Measurements from ENCODE around the gene LENG9.
"Not testable (repeated sequence)": the region's sequence is repeated elsewhere in the genome, so short reads cannot be mapped to it uniquely, and the experiment has no call there.

LENG9 gene

DNA sequence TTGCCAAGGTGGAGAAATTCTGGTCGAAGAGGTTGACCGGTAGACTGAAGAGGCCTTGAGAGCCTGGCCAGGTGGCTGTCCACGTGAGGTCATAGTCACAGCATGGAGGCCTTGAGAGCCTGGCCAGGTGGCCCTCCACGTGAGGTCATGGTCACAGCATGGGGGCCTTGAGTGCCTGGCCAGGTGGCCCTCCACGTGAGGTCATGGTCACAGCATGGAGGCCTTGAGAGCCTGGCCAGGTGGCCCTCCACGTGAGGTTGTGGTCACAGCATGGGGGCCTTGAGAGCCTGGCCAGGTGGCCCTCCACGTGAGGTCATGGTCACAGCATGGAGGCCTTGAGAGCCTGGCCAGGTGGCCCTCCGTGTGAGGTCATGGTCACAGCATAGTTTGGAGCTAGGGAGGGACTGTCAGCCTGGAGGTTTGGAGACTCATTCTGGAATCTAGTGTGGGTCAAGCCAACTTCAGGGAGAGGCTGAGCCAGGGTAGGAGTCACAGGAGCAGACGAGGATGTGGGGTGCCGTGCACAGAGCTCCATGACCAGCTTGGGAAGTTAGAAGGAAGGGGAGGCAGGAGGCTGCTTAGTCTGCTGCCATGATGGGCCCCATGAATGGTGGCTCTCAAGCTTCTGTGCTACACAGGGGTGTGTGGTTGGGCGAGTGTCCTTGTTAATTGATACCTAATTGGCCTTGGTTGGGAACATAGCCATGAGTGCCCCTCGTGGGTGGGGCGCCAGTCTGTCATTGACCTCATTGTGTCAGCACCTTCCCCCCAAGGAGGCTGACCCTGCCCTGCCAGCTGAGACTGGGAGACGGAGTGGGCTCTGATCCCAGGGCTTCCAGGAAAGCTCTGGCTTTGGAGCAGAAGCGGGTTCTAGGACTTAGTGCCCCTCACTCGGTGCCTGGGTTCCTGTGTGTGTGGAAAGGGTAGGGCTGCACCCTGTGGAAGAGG is 4.0 kb downstream of the LENG9 start:
- no peak for DNase-seq (ENCODE audit: low read depth, low spot score)

DNA sequence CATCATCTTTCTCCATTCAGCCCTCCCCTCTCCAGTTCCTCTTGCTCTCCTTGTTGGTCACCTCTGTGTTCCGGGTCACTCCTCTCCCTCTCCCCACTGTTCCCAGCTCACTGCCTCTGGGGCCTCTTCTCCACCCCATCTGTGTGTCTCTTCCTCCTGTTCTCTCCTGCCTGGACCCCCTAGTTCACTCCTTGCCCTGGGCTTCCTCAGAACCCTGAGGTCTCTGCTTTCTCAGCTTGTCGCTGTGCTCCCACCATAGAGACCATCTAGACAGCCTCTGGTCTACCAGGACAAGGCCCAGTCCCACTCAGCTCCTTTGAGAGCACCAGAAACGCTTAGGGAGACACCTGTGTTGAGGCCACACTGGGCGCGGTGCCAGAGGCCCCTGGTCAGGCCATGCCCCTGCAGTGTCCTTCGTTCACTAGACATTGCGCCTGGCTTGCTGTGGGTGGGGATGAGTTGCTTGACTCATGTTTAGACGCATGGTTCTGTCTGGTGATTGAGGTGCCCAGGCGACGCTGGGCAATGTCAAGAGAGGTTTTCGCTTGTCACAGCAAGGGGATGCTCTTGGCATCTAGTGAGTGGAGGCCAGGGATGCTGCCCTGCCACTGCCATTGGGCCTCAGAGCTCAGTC is 4.8 kb downstream of the LENG9 start:
- no peak for DNase-seq (ENCODE audit: low read depth, low spot score)

DNA sequence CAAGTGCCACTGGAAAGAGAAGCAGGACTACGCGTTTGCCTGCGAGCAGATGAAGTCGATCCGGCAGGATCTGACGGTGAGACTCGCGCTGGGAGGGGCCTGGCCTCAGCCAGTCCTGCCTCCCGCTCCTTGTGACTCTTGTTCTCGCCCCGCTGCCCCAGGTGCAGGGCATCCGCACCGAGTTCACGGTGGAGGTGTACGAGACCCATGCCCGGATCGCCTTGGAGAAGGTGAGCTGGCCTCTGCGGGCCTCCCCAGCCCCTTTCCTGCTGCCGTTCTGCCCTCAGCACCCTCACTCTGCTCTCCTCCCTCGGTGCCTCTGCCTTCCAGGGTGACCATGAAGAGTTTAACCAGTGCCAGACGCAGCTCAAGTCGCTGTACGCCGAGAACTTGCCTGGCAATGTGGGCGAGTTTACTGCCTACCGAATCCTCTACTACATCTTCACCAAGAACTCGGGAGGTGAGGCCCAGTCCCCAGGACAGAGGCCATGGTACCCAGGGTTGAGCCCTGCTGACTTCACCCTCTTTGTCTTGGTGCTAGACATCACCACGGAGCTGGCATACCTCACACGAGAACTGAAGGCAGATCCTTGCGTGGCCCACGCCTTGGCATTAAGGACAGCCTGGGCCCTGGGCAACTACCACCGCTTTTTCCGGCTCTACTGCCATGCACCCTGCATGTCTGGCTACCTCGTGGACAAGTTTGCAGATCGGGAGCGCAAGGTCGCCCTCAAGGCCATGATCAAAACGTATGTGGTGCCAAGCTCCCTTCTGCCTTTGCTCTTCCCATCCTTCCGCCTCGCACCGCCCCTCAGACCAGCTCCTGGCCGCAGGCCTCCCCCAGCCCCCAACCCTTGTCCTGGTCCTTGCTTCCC is 5.6 kb downstream of the LENG9 start:
- no peak for DNase-seq (ENCODE audit: low read depth, low spot score)

DNA sequence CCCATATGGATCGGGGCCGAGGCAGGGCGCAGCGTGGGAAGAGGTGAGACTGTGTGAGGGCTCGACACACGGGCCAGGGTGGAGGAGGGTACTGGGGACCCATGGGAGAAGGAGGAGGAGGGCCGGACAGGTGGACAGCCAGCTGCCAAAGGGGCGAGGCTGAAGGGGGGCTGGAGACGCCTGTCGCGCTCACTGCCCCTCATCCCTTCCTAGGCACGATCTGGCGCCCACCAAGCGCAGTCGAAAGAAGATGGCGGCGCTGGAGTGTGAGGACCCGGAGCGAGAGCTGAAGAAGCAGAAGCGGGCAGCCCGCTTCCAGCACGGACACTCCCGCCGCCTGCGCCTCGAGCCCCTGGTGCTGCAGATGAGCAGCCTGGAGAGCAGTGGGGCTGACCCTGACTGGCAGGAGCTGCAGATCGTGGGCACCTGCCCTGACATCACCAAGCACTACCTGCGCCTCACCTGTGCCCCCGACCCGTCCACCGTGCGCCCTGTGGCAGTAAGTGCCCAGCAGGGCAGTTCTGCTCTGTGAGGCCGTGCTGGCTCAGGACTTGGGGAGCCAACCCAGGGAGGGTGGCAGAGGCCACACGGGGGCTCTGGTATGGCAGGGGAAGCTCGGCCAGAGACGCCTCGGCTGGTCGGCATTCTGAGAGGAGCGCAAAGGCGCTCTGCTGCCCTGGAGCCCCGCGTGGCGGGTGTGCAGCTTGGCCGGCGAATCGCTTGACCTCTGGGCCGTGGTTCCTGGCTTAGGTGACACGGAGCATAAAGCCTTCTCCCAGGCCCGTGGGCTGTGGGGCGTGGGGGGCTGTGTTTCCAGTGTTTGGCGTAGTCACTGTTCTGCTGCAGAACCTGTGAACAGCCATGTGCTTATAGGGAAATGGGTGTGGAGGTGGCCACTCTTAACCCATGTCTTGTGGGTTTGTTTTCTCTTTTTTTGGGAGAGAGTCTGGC is 6.9 kb downstream of the LENG9 start:
- no peak for DNase-seq (ENCODE audit: low read depth, low spot score)

DNA sequence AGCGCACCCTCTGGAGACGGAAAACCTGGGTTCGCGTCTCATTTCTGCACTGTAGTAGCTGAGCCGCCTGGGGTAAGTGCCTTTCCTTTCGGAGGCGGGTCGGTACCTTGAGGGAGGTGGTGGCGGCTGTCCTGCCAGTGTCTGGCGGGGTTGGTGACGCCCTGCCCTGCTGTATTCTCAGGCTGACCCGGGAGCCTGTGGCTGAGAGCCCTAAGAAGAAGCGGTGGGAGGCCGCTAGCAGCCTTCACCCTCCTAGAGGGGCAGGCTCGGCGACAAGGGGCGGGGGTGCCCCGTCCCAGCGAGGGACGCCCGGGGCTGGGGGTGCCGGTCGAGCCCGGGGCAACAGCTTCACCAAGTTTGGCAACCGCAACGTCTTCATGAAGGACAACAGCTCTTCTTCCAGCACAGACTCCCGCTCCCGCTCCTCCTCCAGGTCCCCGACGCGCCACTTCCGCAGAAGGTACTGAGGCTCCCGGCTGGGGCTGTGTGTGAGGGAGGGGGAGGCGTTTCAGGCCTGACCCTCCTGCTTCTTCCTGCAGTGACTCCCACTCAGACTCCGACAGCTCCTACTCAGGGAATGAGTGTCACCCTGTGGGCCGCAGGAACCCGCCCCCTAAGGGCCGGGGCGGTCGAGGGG is 7.7 kb downstream of the LENG9 start:
- DNase-seq (ENCODE audit: low read depth, low spot score) = no peak

DNA sequence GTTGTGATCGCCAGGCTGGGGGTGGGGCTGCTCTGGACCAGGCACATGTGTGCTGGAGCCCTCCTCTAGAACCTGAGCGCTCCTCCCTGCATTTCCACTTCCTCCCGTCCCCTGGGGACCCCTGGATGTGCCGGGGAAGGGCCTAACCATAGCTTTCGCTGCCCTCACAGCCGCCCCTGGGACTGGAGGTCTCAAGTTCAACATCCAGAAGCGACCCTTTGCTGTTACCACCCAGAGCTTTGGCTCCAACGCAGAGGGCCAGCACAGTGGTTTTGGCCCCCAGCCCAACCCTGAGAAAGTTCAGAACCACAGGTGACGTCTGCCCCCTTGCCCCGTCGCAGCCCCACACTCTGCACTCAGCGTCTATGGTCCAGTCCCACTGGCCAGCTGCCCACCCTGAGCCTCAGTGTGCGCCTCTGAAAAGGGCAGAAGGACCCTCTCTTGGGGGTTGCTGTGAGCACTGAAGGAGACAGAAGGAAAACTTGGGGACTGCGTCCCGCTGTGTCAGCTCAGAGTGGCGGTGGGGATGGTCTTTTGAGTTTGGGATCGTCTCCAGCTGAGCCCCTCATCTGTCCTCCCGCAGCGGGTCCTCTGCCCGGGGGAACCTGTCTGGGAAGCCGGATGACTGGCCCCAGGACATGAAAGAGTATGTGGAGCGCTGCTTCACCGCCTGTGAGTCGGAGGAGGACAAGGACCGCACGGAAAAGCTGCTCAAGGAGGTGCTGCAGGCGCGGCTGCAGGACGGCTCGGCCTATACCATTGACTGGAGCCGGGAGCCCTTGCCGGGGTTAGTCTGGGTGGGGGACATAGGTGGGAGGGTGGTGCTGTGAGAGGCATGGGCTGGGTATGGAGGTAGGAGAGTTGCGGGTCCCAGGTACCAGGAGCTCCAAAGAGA is 8.6 kb downstream of the LENG9 start:
- no peak for DNase-seq (ENCODE audit: low read depth, low spot score)

DNA sequence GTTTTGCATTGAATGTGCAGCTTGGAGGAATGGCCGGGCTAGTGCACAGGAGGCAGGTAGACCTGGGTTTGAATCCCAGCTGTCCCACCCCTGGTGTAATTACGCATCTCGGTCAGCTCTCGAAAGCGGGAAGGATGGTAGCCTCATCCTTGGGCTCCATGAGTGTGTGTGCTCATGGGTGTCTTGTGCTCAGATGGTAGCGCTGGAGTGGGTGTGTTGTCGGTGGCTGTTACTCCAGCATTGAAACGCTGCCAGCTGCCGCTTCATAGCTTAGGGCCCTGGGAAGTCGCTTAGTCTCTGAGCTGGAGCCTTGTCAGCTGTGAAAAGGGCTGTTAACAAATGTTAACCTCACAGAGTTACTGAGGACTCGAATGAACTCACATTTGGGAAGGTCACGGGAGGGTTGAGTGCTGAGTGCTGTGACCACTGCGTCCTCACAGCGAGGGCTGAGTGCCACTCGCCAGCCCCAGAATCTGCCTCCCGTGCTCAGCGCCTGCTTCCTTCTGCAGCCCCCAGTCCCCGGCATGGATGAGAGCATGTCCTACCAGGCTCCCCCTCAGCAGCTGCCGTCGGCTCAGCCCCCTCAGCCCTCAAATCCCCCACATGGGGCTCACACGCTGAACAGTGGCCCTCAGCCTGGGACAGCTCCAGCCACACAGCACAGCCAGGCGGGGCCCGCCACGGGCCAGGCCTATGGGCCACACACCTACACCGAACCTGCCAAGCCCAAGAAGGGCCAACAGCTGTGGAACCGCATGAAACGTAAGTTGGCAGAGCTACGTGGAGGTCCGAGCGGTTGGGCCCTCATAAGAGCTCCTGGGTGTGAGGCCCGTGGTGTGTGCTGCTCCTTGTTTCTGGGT is 9.4 kb downstream of the LENG9 start:
- DNase-seq (ENCODE audit: low read depth, low spot score) = no peak

DNA sequence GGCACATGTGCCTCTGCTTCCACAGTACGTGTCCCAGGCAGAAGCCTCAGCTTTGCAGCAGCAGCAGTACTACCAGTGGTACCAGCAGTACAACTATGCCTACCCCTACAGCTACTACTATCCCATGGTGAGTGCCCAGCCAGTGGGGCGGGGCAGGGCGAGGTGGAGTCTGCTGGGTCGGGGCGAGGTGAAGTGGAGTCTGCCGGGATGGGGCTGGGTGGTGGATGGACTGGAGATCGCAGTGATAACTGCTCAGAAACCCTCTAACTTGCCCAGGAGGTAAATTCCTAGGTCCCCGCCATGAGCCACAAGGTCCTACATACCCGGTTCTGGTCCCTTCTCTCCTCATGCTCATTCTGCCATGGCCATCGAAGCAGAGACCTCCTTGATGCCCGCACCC is 11.0 kb downstream of the LENG9 start:
- DNase-seq (ENCODE audit: low read depth, low spot score) = no peak

DNA sequence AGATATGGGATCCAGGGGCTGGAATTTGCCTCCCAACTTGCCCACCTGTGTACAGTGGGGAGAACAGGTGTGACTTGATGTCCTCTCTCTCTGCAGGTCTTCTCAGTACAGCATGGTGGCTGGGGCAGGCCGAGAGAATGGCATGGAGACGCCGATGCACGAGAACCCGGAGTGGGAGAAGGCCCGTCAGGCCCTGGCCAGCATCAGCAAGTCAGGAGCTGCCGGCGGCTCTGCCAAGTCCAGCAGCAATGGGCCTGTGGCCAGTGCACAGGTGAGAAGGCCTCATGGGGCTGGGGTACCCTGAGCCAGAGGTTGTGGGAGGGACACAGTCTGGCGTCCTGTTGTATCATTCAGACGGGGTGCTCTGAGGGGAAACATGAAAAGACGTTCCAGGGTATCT is 11.6 kb downstream of the LENG9 start:
- no peak for DNase-seq (ENCODE audit: low read depth, low spot score)

DNA sequence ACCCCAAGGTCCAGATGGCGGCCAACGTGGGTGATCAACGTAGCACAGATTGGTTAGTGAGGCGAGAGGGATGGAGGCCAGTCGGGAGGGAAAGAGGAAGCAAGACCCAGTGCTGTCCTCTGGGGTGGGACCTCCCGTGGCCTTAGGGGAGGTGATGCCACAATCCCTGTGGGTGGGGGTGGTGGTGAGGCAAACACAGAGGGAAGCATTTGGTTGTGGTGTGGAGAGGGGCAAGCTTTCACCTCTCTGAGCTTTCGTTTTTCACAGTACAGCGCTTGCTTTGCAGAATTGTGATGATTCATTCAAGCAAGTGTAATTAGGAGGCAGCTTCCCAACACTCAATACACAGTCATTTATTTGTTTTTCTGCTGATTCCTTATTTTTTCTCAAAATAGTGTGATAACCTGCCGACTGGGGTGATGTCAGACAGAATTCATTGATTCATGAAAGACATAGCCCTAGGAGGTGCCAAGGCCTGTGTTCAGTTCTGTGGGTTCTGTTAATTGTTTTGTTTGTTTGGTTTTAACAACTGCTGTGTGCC is 12.2 kb downstream of the LENG9 start:
- DNase-seq (ENCODE audit: low read depth, low spot score) = no peak

DNA sequence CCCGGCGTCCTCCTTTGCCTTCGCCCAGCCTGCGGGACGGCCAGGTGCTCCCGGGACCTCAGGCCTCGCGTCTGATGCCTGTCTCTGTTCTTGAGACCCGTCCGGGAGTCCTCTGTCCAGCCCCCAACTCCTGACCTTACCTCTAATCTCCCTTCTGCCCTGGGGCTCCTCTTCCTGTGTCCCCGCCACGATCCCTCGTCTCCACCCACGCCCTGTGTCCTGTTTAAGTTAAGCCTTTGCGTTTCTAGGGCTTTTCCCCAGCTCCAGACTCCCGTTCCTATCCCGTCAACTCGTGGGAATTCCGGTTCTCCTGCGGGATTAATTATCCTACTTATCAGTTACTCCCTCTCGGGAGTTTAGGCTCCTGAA is 13.9 kb downstream of the LENG9 start:
- DNase-seq (ENCODE audit: low read depth, low spot score) = no peak

DNA sequence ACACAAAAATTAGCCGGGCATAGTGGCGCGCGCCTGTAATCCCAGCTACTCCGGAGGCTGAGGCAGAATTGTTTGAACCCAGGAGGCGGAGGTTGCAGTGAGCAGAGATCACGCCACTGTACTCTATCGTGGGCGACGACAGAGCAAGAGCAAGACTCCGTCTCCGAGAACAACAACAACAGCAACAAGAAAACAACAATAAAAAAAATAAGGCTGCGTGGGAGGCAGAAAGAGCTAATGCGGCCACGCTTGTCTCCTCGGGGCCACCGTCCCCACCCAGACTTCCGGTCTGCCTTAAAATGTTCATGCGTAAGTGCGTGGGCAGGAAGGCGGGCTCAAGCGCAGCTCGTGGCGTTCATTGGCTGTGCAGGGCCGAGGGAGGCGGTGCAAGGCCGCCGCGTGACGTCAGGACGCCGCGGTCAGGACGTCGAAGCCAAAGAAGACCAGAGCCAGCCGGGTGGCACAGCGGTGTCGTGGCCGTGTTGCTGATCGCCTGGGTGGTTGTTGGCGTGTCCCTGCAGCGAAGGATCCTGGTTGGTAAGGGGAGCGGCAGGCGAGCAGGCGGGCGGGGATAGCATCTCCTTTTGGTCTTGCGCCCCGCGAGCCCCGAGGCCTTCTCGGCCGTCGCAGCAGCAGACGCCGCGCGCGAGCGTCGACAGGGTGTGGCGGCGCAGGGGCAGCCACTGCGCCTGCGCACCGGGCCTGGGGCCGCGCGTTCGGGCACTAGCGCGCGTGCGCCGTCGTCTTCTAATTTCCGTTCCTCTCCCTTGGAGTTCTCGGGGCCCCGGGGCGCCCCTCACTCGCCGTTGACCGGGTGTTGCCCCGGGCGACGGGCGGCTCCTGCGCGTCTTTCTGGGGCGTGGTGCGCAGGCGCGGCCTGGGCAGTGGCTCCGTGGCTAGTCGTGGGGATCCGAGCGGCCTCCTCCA is 14.5 kb downstream of the LENG9 start, which contains the start of gene LENG8:
Gene LENG8 (plus strand): TSS at position 426 of the 927 bp plus-strand sequence. CDS start 2,146 bp downstream, outside the sequence.
- peak; percentile 96 for DNase-seq (ENCODE audit: low read depth, low spot score)

DNA sequence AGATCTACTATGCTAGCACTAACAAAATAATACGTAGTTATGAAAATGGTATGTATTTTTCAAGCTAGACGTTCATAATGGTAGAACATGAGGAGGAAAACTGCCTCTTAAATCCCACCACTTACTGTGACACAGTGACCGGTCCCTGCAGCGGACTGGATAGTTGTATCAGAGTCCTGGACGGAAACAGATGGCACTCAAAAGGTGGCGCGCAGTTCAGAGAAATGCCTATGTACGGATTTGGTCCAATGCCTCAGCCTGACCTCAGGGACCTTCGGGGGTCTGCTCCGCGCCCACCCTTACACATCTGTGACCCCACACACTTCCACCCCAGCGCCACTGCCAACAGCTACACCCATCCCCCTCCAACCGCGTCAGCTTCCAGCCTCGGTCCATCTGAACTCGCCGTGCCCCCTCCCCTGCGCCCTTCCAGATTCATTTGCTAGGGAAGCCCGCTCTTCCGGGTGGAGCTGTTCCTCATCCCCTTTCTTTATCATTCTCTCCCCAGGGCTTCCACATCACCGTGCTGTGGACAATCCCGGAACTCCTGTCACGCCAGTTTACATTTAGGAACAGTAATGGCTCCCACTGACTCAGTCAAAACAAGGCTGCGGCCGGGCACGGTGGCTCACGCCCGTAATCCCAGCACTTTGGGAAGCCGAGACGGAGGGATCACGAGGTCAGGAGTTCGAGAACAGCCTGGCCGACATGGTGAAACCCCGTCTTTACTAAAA is 15.4 kb downstream of the LENG9 start:
- DNase-seq (ENCODE audit: low read depth, low spot score) = no peak

DNA sequence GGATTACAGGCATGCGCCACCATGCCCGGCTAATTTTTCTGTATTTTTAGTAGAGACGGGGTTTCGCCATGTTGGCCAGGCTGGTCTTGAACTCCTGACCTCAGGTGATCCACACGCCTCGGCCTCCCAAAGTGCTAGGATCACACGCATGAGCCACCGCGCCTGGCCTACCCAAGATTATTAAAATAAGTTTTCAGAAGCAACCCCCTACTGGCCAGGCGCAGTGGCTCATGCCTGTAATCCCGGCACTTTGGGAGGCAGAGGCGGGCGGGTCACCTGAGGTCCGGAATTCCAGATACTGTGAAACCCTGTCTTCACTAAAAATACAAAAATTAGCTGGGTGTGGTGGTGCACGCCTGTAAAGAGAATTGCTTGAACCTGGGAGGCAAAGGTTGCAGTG is 17.2 kb downstream of the LENG9 start:
- DNase-seq (ENCODE audit: low read depth, low spot score) = not testable (repeated sequence)

DNA sequence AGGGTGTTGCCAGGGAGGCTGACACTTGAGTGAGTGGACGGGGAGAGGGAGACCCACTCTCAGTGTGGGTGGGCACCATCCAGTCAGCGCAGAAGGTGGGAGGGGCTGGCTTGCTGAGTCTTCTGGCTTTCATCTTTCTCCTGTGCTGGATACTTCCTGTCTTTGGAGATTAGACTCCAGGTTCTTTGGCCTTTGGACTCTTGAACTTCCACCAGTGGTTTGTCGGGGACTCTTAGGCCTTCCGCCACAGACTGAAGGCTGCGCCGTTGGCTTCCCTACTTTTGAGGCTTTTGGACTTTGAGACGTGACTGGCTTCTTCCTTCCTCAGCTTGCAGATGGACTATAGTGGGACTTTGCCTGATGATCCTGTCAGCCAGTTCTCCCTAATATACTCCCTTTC is 18.8 kb downstream of the LENG9 start:
- DNase-seq (ENCODE audit: low read depth, low spot score) = no peak

DNA sequence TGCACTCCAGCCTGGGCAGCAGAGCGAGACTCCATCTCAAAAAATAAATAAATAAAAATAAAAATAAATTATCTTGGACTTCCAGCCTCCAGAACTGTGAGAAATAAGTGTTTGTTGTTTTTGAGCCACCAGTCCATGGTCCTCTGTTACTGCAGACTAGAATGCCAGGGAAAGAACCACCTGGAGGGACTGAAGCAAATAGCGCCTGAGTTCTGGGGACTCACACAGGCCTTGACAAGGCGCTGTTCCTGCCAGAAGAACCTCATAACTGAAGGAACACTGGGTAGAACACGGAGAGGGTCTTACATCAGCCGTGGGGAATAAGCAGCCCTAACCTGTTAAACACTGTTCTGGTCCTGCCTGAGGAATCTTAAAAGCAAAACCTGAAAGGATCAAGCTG is 22.9 kb downstream of the LENG9 start:
- no peak for DNase-seq (ENCODE audit: low read depth, low spot score)
